Glutamatergic neuron (in vitro differentiated cells): ENCODE results near the gene NID2. TPM values are rescaled to one million over a fixed set of nuclear protein-coding genes. Genes with fewer than 3 reads are reported as not detected.

Experiments
- DNase-seq: peaks from one replicate; pipeline ENCODE4 v3.0.0; 2022
- H3K27ac Mint-ChIP-seq: one replicate; pipeline ENCODE4 v1.8.0; 2020; ENCODE audit warnings: mild to moderate bottlenecking, mixed read lengths, inconsistent platforms; ENCODE audit not compliant: unreplicated experiment
- H3K27me3 Mint-ChIP-seq: one replicate; pipeline ENCODE4 v1.8.0; 2020; ENCODE audit warnings: mild to moderate bottlenecking, moderate library complexity, mixed read lengths, inconsistent platforms; ENCODE audit not compliant: unreplicated experiment
- H3K36me3 Mint-ChIP-seq: one replicate; pipeline ENCODE4 v1.8.0; 2020; ENCODE audit warnings: mild to moderate bottlenecking, mixed read lengths, inconsistent platforms; ENCODE audit not compliant: unreplicated experiment
- H3K4me1 Mint-ChIP-seq: one replicate; pipeline ENCODE4 v1.8.0; 2020; ENCODE audit warnings: mild to moderate bottlenecking, low read depth, mixed read lengths, inconsistent platforms; ENCODE audit not compliant: unreplicated experiment
- H3K4me3 Mint-ChIP-seq: one replicate; pipeline ENCODE4 v1.8.0; 2020; ENCODE audit warnings: mild to moderate bottlenecking, mixed read lengths, inconsistent platforms; ENCODE audit not compliant: unreplicated experiment
- H3K9me3 Mint-ChIP-seq: one replicate; pipeline ENCODE4 v1.8.0; 2020; ENCODE audit warnings: mild to moderate bottlenecking, moderate library complexity, mixed read lengths, inconsistent platforms; ENCODE audit not compliant: unreplicated experiment
- CTCF ChIP-seq: fragments of 200-600 bp; sonication (generic); IDR thresholded peaks from one replicate; pipeline ENCODE4 v1.5.0; 2021; ENCODE audit not compliant: partially characterized antibody, unreplicated experiment
- total RNA-seq: library from RNA; stranded (reverse); fragmentation: NEBNext Ultra II Directional; extraction: Animal tissue kit (Norgen Biotek cat#: 25700); gene quantifications from one replicate; pipeline ENCODE4 v1.2.1, GENCODE V29; 2021; ENCODE audit not compliant: unreplicated experiment

Gene NID2
- total RNA-seq, 1 donor from 2014 or later, result 2.6 TPM

DNA sequence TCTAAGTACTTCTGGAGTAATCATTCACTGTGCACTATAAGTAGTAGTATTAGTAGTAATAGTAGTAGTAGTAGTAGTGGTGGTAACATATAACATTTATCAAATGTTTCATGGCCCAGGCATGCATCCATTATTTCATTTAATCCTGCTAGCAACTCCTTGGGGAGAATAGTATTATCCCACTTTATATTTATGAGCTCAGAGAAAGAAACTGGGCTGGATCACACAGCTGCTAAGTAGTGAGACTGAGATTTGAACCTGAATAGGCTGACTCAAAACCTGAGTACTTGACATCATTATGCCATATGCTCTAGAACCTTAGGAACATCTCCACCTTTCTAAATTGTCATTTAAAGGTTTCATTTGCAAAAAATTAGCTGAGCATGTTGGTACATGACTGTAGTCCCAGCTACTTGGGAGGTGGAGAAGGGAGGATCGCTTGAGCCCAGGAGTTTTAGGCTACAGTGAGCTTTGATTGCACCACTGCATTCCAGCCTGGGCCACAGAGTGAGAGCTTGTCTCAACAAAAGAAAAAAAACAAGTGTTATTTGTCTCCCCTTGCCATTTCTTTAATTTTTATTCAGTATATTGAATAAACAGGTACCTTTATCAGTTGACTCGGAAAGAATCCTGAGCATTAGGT lies 11.4 kb upstream of the NID2 start:
- H3K4me1 Mint-ChIP-seq, result no peaks in the 10 kb centered on the region
- peaks cover 10% of the 10 kb centered on the region for H3K36me3 Mint-ChIP-seq
- H3K27ac Mint-ChIP-seq, result no peak overlapping the region
- no peak overlapping the region for H3K4me3 Mint-ChIP-seq
- TF ChIP-seq CTCF, result no peak
- no peak for DNase-seq
- H3K9me3 Mint-ChIP-seq, result no peaks in the 10 kb centered on the region
- no peaks in the 10 kb centered on the region for H3K27me3 Mint-ChIP-seq

- Mint-ChIP-seq H3K9me3 (no peaks in the 10 kb centered on the region), H3K27ac (no peak overlapping the region), H3K4me1 (no peaks in the 10 kb centered on the region), H3K27me3 (no peaks in the 10 kb centered on the region), H3K4me3 (no peak overlapping the region), H3K36me3 (peaks cover 1% of the 10 kb centered on the region)
- DNase-seq, result no peak
- TF ChIP-seq CTCF, result no peak
Measured at GRCh38 chr14:52079239-52079959, 10.5 kb upstream of the NID2 start.

GRCh38 chr14:52078721-52079120 lies 9.9 kb upstream of the NID2 start:
- no peak overlapping the region for H3K27ac Mint-ChIP-seq
- H3K4me1 Mint-ChIP-seq, result no peaks in the 10 kb centered on the region
- TF ChIP-seq CTCF, result no peak

DNA sequence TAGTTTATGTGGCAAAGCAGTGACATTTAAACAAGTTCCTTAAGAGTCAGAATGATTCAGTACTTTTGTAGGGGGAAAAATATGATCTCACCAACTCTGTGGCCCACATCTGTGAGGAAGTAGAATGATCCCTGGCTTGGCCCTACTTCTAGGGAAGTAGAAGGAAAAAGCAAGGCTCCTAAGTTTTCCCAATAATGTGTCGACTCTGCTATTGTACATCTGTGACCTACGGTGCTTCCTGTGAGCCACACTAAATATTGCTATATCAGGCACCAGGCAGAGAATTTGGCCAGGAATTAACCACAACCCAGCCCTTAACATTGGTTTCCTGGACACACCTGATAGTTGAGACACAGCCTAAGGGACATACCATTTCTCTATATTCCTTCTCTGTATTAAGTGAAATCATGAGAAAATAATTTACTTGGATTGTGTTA lies 9.3 kb upstream of the NID2 start:
- no peak for TF ChIP-seq CTCF
- H3K36me3 Mint-ChIP-seq, result no peaks in the 10 kb centered on the region
- no peak for DNase-seq
- H3K4me1 Mint-ChIP-seq, result no peaks in the 10 kb centered on the region
- no peak overlapping the region for H3K4me3 Mint-ChIP-seq
- H3K27ac Mint-ChIP-seq, result no peak overlapping the region
- H3K9me3 Mint-ChIP-seq, result no peaks in the 10 kb centered on the region
- H3K27me3 Mint-ChIP-seq, result no peaks in the 10 kb centered on the region

More at GRCh38 chr14:52078721-52079120, 9.9 kb upstream of the NID2 start:
- H3K36me3 Mint-ChIP-seq, result no peaks in the 10 kb centered on the region
- no peak overlapping the region for H3K4me3 Mint-ChIP-seq
- no peaks in the 10 kb centered on the region for H3K9me3 Mint-ChIP-seq
- no peak for DNase-seq
- no peaks in the 10 kb centered on the region for H3K27me3 Mint-ChIP-seq
